Stomach (tissue), 4 donors: Measurements from ENCODE around the gene MYADM.

Experiments used
- EP300 ChIP-seq: sonication (generic); formaldehyde crosslinking; IDR thresholded peaks from one replicate; pipeline ENCODE4 v1.6.1; 2017; ENCODE audit warnings: antibody characterized with exemption
- POLR2A ChIP-seq, 4 donors: fragments of 450-650 bp; IDR thresholded peaks; one replicate each; pipeline ENCODE4 v1.6.1; 2016; ENCODE audit warnings: antibody characterized with exemption in 4 of 4, control low read depth in 2 of 4, mild to moderate bottlenecking in 1 of 4, moderate library complexity in 1 of 4
- TF ChIP-seq, protein P1 (sequence below), 7 experiments: fragments of 450-650 bp in 4 of 7; fragments of 200-600 bp in 3 of 7; sonication (generic) in 3 of 7; IDR thresholded peaks; one replicate each; pipeline ENCODE4 v1.5.1; 2016 to 2019; ENCODE audit warnings: antibody characterized with exemption in 7 of 7, control low read depth in 2 of 7, mild to moderate bottlenecking in 1 of 7

DNA sequence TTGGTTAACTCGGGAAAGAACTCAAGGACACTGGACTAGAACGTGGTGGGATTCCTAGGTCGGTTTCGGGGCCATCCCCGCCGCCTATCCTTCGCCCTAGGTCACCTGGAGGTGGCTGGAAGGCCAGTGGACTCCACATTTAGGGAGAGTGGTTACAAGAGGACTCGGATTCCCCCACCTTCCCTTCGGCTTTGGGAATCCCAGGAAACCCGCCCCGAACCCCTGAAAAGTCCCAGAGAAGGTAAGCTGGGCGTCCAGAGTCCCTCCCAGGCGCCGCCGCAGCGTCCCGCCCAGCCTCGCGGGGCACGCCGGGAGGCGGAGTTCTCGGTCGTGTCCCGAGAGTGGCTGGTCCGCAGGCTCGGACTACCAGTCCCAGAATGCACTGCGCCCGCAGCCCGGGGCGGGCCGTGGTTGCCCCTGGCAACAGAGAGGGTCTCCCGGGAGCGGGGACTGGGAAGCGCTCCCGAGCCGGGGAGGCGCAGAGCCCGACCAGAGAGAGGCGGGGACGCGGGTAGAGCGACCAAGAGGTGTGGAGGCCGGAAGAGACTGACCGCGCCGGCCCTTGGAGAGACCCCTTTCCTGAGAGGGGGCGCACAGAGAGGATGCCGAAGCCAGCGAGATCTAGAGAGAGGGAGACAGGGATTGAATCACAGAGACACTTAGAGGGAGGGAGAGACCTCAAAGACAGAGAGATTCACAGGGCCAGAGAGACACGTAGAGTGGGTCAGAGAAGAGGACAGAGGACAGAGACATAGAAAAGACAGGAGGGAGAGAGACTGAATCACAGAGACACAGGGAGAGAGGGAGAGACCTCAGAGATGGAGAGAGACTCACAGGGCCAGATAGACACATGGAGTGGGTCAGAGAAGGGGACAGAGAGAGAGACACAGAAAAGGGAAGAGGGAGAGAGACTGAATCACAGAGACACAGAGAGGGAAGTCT lies 11.7 kb downstream of the MYADM start:
- TF ChIP-seq, protein P1, sequence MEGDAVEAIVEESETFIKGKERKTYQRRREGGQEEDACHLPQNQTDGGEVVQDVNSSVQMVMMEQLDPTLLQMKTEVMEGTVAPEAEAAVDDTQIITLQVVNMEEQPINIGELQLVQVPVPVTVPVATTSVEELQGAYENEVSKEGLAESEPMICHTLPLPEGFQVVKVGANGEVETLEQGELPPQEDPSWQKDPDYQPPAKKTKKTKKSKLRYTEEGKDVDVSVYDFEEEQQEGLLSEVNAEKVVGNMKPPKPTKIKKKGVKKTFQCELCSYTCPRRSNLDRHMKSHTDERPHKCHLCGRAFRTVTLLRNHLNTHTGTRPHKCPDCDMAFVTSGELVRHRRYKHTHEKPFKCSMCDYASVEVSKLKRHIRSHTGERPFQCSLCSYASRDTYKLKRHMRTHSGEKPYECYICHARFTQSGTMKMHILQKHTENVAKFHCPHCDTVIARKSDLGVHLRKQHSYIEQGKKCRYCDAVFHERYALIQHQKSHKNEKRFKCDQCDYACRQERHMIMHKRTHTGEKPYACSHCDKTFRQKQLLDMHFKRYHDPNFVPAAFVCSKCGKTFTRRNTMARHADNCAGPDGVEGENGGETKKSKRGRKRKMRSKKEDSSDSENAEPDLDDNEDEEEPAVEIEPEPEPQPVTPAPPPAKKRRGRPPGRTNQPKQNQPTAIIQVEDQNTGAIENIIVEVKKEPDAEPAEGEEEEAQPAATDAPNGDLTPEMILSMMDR (IDR thresholded peaks at IDR 0.05) = no peak
- TF ChIP-seq EP300 = no peak
- no peak for TF ChIP-seq POLR2A (IDR thresholded peaks at IDR 0.05)
